Ovary (tissue), 9 donors: Measurements from ENCODE around the gene SLC7A1. TPM values are rescaled to one million over a fixed set of nuclear protein-coding genes. Genes with fewer than 3 reads are reported as not detected.

Source experiments
- DNase-seq, 5 donors: peaks; one replicate each; pipeline ENCODE4 v3.0.0-alpha.2; 2019 to 2020
- H3K27ac ChIP-seq, 2 donors: fragments of 200-600 bp; one replicate each; pipeline versions ENCODE4 v1.5.1 to v1.8.0; 2019 to 2022
- H3K27me3 ChIP-seq: fragments of 200-600 bp; one replicate; pipeline ENCODE4 v1.8.0; 2022
- H3K36me3 ChIP-seq: fragments of 200-600 bp; sonication (generic); one replicate; pipeline ENCODE4 v1.5.1; 2019
- H3K4me1 ChIP-seq: one replicate; pipeline ENCODE4 v1.8.1; 2013; ENCODE audit warnings: mild to moderate bottlenecking, moderate library complexity; ENCODE audit not compliant: insufficient read depth
- H3K4me3 ChIP-seq: fragments of 200-600 bp; sonication (generic); one replicate; pipeline ENCODE4 v1.5.1; 2017
- H3K9me3 ChIP-seq, 2 donors: fragments of 200-600 bp in 1 of 2; sonication (generic) in 1 of 2; one replicate each; pipeline versions ENCODE4 v1.5.1 to v1.8.1; 2013 to 2019; ENCODE audit warnings: mild to moderate bottlenecking in 1 of 2, moderate library complexity in 1 of 2
- CTCF ChIP-seq, 3 donors: fragments of 450-650 bp in 2 of 3; fragments of 200-600 bp in 1 of 3; IDR thresholded peaks; one replicate each; pipeline versions ENCODE4 v1.5.1 to v1.8.0; 2016 to 2022; ENCODE audit warnings: antibody characterized with exemption in 3 of 3, mild to moderate bottlenecking in 1 of 3
- EP300 ChIP-seq: sonication (generic); formaldehyde crosslinking; IDR thresholded peaks from one replicate; pipeline ENCODE4 v1.6.1; 2017; ENCODE audit warnings: antibody characterized with exemption
- POLR2A ChIP-seq: fragments of 450-650 bp; IDR thresholded peaks from one replicate; pipeline ENCODE4 v1.6.1; 2017; ENCODE audit warnings: antibody characterized with exemption, mild to moderate bottlenecking, moderate library complexity
- WGBS, 3 donors: extraction: QIAGEN DNeasy Blood & Tissue Kit in 1 of 3; methylation state at CpG; one replicate each; pipeline versions ENCODE4 v1.1.5 to v1.1.7; 2013 to 2017; 5-methylcytosine and 5-hydroxymethylcytosine counted together
- intact Hi-C, 4 donors: fragments of 100-400 bp; cut with DNase I; formaldehyde crosslinking; loops; one replicate each; pipeline versions ENCODE4 v1.11.0 to v1.15.1; 2022 to 2023
- polyA plus RNA-seq, 2 donors: library from polyadenylated mRNA; stranded (reverse); fragments of 200-250 nt in 1 of 2; fragments of 350-450 nt in 1 of 2; fragmentation: Illumina TruSeq in 1 of 2; extraction: RNeasy Lipid Tissue Mini Kit (QIAGEN cat#74804) in 1 of 2; gene quantifications; one replicate each; pipeline ENCODE4 v1.2.3, GENCODE V29; 2013 to 2014
- total RNA-seq, 7 donors: library from RNA; depleted of rRNA in 2 of 7; stranded (reverse); fragments of >200 nt in 2 of 7; fragmentation: NEBNext Ultra II Directional in 3 of 7; extraction: Animal tissue kit (Norgen Biotek cat#: 25700) in 3 of 7; gene quantifications; one replicate each; pipeline versions ENCODE4 v1.1.0 to v1.2.4, GENCODE V29; 2016 to 2023
- donor health status: DM: no; HTN: no; CAD: no; lungs with moderate emphysema.
- donor health status: DM: no; HTN: no; CAD: no.
- donor health status: Bipolar disorder and iron deficiency.
- donor health status: DM: yes; HTN: yes; CAD: no.
- donor health status: DM: no; HTN: no; CAD: no.
- donor health status: DM: yes; HTN: yes; CAD: no.

The SLC7A1 gene
- total and polyA plus RNA-seq, 9 donors = 3.3 to 98.7 (median 14.0) TPM

GRCh38 chr13:29536853-29537252 lies 58.6 kb downstream of the SLC7A1 start:
- Histone ChIP-seq H3K4me3 (no peak overlapping the region), H3K4me1 (no peaks in the 10 kb centered on the region), H3K9me3 (no peaks in the 10 kb centered on the region), H3K27me3 (no peaks in the 10 kb centered on the region), H3K27ac (no peak overlapping the region), H3K36me3 (no peaks in the 10 kb centered on the region)
- no peak for DNase-seq
- intact Hi-C loops = no loop called here
- TF ChIP-seq POLR2A (no peak), EP300 (no peak), CTCF (IDR thresholded peaks at IDR 0.05) (no peak)
- WGBS, 3 donors = 83 to 97% (median 97%) methylated on average over 7 of the region's 7 CpGs

- Histone ChIP-seq H3K9me3 (no peaks in the 10 kb centered on the region), H3K27me3 (no peaks in the 10 kb centered on the region), H3K4me3 (no peak overlapping the region), H3K36me3 (no peaks in the 10 kb centered on the region), H3K27ac (no peak overlapping the region), H3K4me1 (no peaks in the 10 kb centered on the region)
- 95 to 96% (median 96%) methylated on average over 24 of the region's 24 CpGs for WGBS, 3 donors
- no peak for TF ChIP-seq POLR2A
- TF ChIP-seq CTCF (IDR thresholded peaks at IDR 0.05) = no peak
- no peak for TF ChIP-seq EP300
- intact Hi-C loops = no loop called here
- no peak for DNase-seq
These were observed 59.5 kb downstream of the SLC7A1 start for GRCh38 chr13:29535663-29536655.

- intact Hi-C loops = no loop called here
- H3K27me3 ChIP-seq = no peaks in the 10 kb centered on the region
- H3K36me3 ChIP-seq = no peaks in the 10 kb centered on the region
- no peak for DNase-seq
- TF ChIP-seq POLR2A = no peak
- no peak for TF ChIP-seq EP300
- no peak for TF ChIP-seq CTCF (IDR thresholded peaks at IDR 0.05)
- 84 to 87% (median 85%) methylated on average over 4 of the region's 4 CpGs for WGBS, 3 donors
- H3K4me1 ChIP-seq = no peaks in the 10 kb centered on the region
- H3K9me3 ChIP-seq = no peaks in the 10 kb centered on the region
- H3K27ac ChIP-seq = no peak overlapping the region
- H3K4me3 ChIP-seq = no peak overlapping the region
These were observed 61.4 kb downstream of the SLC7A1 start for GRCh38 chr13:29534083-29534482.

GRCh38 chr13:29532821-29533220 lies 62.7 kb downstream of the SLC7A1 start:
- Histone ChIP-seq H3K4me3 (no peak overlapping the region), H3K4me1 (no peaks in the 10 kb centered on the region), H3K27me3 (no peaks in the 10 kb centered on the region), H3K9me3 (no peaks in the 10 kb centered on the region), H3K27ac (no peak overlapping the region), H3K36me3 (no peaks in the 10 kb centered on the region)
- intact Hi-C loops = no loop called here
- WGBS, 3 donors = 89 to 90% (median 90%) methylated on average over 17 of the region's 17 CpGs
- no peak for DNase-seq
- TF ChIP-seq EP300 (no peak), CTCF (IDR thresholded peaks at IDR 0.05) (no peak), POLR2A (no peak)
